Suprapubic skin (tissue), 4 donors: Measurements from ENCODE around the gene PLCD1. TPM values are rescaled to one million over a fixed set of nuclear protein-coding genes. Genes with fewer than 3 reads are reported as not detected.

Experiments
- DNase-seq, 2 donors: peaks; one replicate each; pipeline ENCODE4 v3.0.0-alpha.2; 2019; ENCODE audit warnings: low spot score in 2 of 2
- H3K27ac ChIP-seq: fragments of 200-600 bp; sonication (generic); one replicate; pipeline ENCODE4 v1.5.1; 2019
- H3K27me3 ChIP-seq: fragments of 200-600 bp; sonication (generic); one replicate; pipeline ENCODE4 v1.5.1; 2019
- H3K36me3 ChIP-seq: fragments of 200-600 bp; sonication (generic); one replicate; pipeline ENCODE4 v1.5.1; 2019
- H3K4me1 ChIP-seq: fragments of 200-600 bp; sonication (generic); one replicate; pipeline ENCODE4 v1.5.1; 2019
- H3K4me3 ChIP-seq: fragments of 200-600 bp; sonication (generic); one replicate; pipeline ENCODE4 v1.5.1; 2019; ENCODE audit warnings: mild to moderate bottlenecking
- H3K9me3 ChIP-seq: fragments of 200-600 bp; sonication (generic); one replicate; pipeline ENCODE4 v1.5.1; 2019
- CTCF ChIP-seq, 2 donors: fragments of 200-600 bp in 1 of 2; fragments of 450-650 bp in 1 of 2; sonication (generic) in 1 of 2; IDR thresholded peaks; one replicate each; pipeline ENCODE4 v1.5.1; 2016 to 2019; ENCODE audit warnings: antibody characterized with exemption in 2 of 2, mild to moderate bottlenecking in 1 of 2, moderate library complexity in 1 of 2
- EP300 ChIP-seq: sonication (generic); formaldehyde crosslinking; IDR thresholded peaks from one replicate; pipeline ENCODE4 v1.6.1; 2017; ENCODE audit warnings: antibody characterized with exemption
- POLR2A ChIP-seq, 2 donors: fragments of 450-650 bp; IDR thresholded peaks; one replicate each; pipeline ENCODE4 v1.6.1; 2017; ENCODE audit warnings: antibody characterized with exemption in 2 of 2, mild to moderate bottlenecking in 2 of 2, moderate library complexity in 2 of 2
- POLR2AphosphoS5 ChIP-seq, 3 donors: sonication (generic); formaldehyde crosslinking; IDR thresholded peaks; one replicate each; pipeline ENCODE4 v1.6.1; 2017; ENCODE audit warnings: antibody characterized with exemption in 3 of 3
- WGBS: methylation state at CpG from one replicate; pipeline ENCODE4 v1.1.5; 2018; 5-methylcytosine and 5-hydroxymethylcytosine counted together
- total RNA-seq, 4 donors: library from RNA; depleted of rRNA; stranded (reverse); fragments of >200 nt; gene quantifications; one replicate each; pipeline ENCODE4 v1.1.0, GENCODE V29; 2016

PLCD1 gene
- total RNA-seq, 4 donors from 2014 or later: 32.3 to 42.2 (median 39.3) TPM

- H3K27ac ChIP-seq: no peak overlapping the region
- WGBS: 69% methylated on average over 5 of the region's 15 CpGs
Measured at GRCh38 chr3:37968813-37969595, 60.4 kb downstream of the PLCD1 start.

GRCh38 chr3:37968199-37968598, 61.2 kb downstream of the PLCD1 start:
- no peak overlapping the region for H3K4me3 ChIP-seq
- no peak for DNase-seq
- H3K27ac ChIP-seq: no peak overlapping the region
- peaks cover 34% of the 10 kb centered on the region for H3K36me3 ChIP-seq
- 84% methylated on average over 9 of the region's 9 CpGs for WGBS
- H3K9me3 ChIP-seq: no peaks in the 10 kb centered on the region
- peaks cover 14% of the 10 kb centered on the region for H3K4me1 ChIP-seq
- H3K27me3 ChIP-seq: no peaks in the 10 kb centered on the region
- TF ChIP-seq POLR2A (IDR thresholded peaks at IDR 0.05) (no peak), POLR2AphosphoS5 (IDR thresholded peaks at IDR 0.05) (no peak), CTCF (IDR thresholded peaks at IDR 0.05) (no peak), EP300 (no peak)

More at GRCh38 chr3:37968813-37969595, 60.4 kb downstream of the PLCD1 start:
- Histone ChIP-seq H3K9me3 (no peaks in the 10 kb centered on the region), H3K27me3 (no peaks in the 10 kb centered on the region), H3K4me3 (no peak overlapping the region), H3K36me3 (peaks cover 41% of the 10 kb centered on the region), H3K4me1 (peaks cover 14% of the 10 kb centered on the region)
- no peak for DNase-seq
- no peak for TF ChIP-seq CTCF (IDR thresholded peaks at IDR 0.05)
- no peak for TF ChIP-seq POLR2AphosphoS5 (IDR thresholded peaks at IDR 0.05)
- no peak for TF ChIP-seq EP300
- TF ChIP-seq POLR2A (IDR thresholded peaks at IDR 0.05): no peak

GRCh38 chr3:37967260-37967881, 62.1 kb downstream of the PLCD1 start:
- H3K4me1 ChIP-seq: peaks cover 14% of the 10 kb centered on the region
- no peak overlapping the region for H3K27ac ChIP-seq
- DNase-seq: no peak
- no peak overlapping the region for H3K4me3 ChIP-seq
- H3K9me3 ChIP-seq: no peaks in the 10 kb centered on the region
- peaks cover 27% of the 10 kb centered on the region for H3K36me3 ChIP-seq
- TF ChIP-seq POLR2A (IDR thresholded peaks at IDR 0.05) (no peak), CTCF (IDR thresholded peaks at IDR 0.05) (peak; percentile 21 to 63), POLR2AphosphoS5 (IDR thresholded peaks at IDR 0.05) (no peak)
- H3K27me3 ChIP-seq: no peaks in the 10 kb centered on the region
- 53% methylated on average over 6 of the region's 7 CpGs for WGBS

GRCh38 chr3:37964716-37965115, 64.7 kb downstream of the PLCD1 start:
- 93% methylated on average over 1 of the region's 1 CpG for whole genome bisulfite sequencing
- Histone ChIP-seq H3K27ac (no peak overlapping the region), H3K9me3 (no peaks in the 10 kb centered on the region), H3K27me3 (no peaks in the 10 kb centered on the region), H3K4me3 (no peak overlapping the region), H3K36me3 (peaks cover 21% of the 10 kb centered on the region), H3K4me1 (peaks cover 29% of the 10 kb centered on the region)
- TF ChIP-seq POLR2A (IDR thresholded peaks at IDR 0.05) (no peak), CTCF (IDR thresholded peaks at IDR 0.05) (no peak), POLR2AphosphoS5 (IDR thresholded peaks at IDR 0.05) (no peak), EP300 (no peak)
- no peak for DNase-seq

- no peak for DNase-seq
- TF ChIP-seq EP300 (no peak), POLR2AphosphoS5 (IDR thresholded peaks at IDR 0.05) (no peak), CTCF (IDR thresholded peaks at IDR 0.05) (no peak), POLR2A (IDR thresholded peaks at IDR 0.05) (no peak)
- 97% methylated on average over 3 of the region's 3 CpGs for WGBS
Measured at GRCh38 chr3:37964146-37964545, 65.3 kb downstream of the PLCD1 start.

More at GRCh38 chr3:37964146-37964545, 65.3 kb downstream of the PLCD1 start:
- Histone ChIP-seq H3K27me3 (no peaks in the 10 kb centered on the region), H3K27ac (no peak overlapping the region), H3K4me3 (no peak overlapping the region), H3K36me3 (peaks cover 21% of the 10 kb centered on the region), H3K4me1 (peaks cover 23% of the 10 kb centered on the region), H3K9me3 (no peaks in the 10 kb centered on the region)
